Measurements from ENCODE around the gene NRAP. TPM values are rescaled to one million over a fixed set of nuclear protein-coding genes. Genes with fewer than 3 reads are reported as not detected.

Gene NRAP
- polyA plus RNA-seq, 6 donors from 2014 or later = not detected

GRCh38 chr10:113692271-113692670 is 28.4 kb upstream of the NRAP start:
- no peaks in the 10 kb centered on the region for H3K27me3 Mint-ChIP-seq
- ATAC-seq (ENCODE audit: low read depth in 2 of 2) (no peak), DNase-seq (no peak)
- H3K4me1 Mint-ChIP-seq = peaks cover 16 to 35% (median 29%) of the 10 kb centered on the region in 3 donors
- peak overlapping the region in 1 of 6 donors; percentile 2 for H3K27ac Mint-ChIP-seq
- peaks cover 50 to 75% of the 10 kb centered on the region in 2 donors for H3K36me3 Mint-ChIP-seq
- H3K4me3 Mint-ChIP-seq = no peak overlapping the region
- peaks cover 8 to 63% (median 43%) of the 10 kb centered on the region in 7 donors for H3K9me3 Mint-ChIP-seq

DNA sequence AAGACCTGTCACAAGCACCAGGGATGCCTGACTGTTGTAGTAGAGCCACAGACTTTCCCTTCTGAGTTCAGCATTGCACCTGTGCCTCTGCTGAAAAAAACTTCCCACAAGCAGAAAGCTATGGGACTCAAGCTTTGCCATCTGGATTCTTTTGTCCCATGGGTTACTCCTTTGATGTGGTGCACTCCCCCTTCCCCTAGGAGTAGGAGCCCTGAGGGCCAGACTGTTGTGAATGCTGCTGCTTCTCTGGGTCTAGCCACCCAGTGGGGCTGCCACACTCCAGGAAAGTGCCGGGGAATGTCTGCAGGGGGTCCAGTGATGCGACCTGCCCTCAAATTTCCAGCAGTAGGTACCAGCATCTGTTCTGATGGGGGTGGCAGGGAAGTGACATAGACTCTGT is 27.5 kb upstream of the NRAP start:
- H3K9me3 Mint-ChIP-seq = peaks cover 11 to 68% (median 49%) of the 10 kb centered on the region in 7 donors
- peaks cover 16 to 35% (median 29%) of the 10 kb centered on the region in 3 donors for H3K4me1 Mint-ChIP-seq
- no peak overlapping the region for H3K27ac Mint-ChIP-seq
- H3K36me3 Mint-ChIP-seq = peaks cover 51 to 80% of the 10 kb centered on the region in 2 donors
- H3K27me3 Mint-ChIP-seq = no peaks in the 10 kb centered on the region
- ATAC-seq (ENCODE audit: low read depth in 2 of 2) (no peak), DNase-seq (no peak)
- H3K4me3 Mint-ChIP-seq = no peak overlapping the region

GRCh38 chr10:113690749-113691148 is 26.9 kb upstream of the NRAP start:
- Mint-ChIP-seq H3K27me3 (no peaks in the 10 kb centered on the region), H3K4me3 (no peak overlapping the region), H3K36me3 (peaks cover 57 to 80% of the 10 kb centered on the region in 2 donors), H3K4me1 (peaks cover 22 to 38% (median 31%) of the 10 kb centered on the region in 3 donors), H3K9me3 (peaks cover 11 to 69% (median 51%) of the 10 kb centered on the region in 7 donors), H3K27ac (no peak overlapping the region)
- DNase-seq (no peak), ATAC-seq (ENCODE audit: low read depth in 2 of 2) (no peak)

GRCh38 chr10:113689574-113689973 is 25.7 kb upstream of the NRAP start:
- Mint-ChIP-seq H3K9me3 (peaks cover 11 to 78% (median 51%) of the 10 kb centered on the region in 7 donors), H3K4me1 (peaks cover 25 to 44% (median 34%) of the 10 kb centered on the region in 3 donors), H3K27ac (no peak overlapping the region), H3K4me3 (peak overlapping the region in 1 of 8 donors; percentile 38), H3K36me3 (peaks cover 67 to 78% of the 10 kb centered on the region in 2 donors), H3K27me3 (no peaks in the 10 kb centered on the region)
- DNase-seq (no peak), ATAC-seq (ENCODE audit: low read depth in 2 of 2) (no peak)

DNA sequence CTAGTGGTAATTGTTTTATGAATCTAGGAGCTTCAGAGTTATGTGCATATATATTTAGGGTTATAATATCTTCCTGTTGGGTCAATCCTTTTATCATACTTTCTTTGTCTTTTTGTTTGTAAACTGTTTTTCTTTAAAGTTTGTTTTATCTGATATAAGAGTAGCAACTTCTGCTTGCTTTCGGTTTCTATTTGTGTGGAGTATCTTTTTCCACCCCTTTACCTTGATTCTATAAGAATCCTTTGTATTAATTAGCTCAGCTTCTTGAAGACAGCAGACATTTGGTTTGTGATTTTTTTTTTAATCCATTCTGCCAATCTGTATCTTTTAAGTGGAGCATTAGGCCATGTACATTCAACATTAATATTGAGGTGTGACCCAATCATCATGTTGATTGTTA is 25.2 kb upstream of the NRAP start:
- H3K27me3 Mint-ChIP-seq = no peaks in the 10 kb centered on the region
- ATAC-seq (ENCODE audit: low read depth in 2 of 2) (no peak), DNase-seq (no peak)
- no peak overlapping the region for H3K27ac Mint-ChIP-seq
- H3K36me3 Mint-ChIP-seq = peaks cover 67 to 78% of the 10 kb centered on the region in 2 donors
- H3K9me3 Mint-ChIP-seq = peaks cover 11 to 82% (median 55%) of the 10 kb centered on the region in 7 donors
- H3K4me1 Mint-ChIP-seq = peaks cover 29 to 44% (median 34%) of the 10 kb centered on the region in 3 donors
- peak overlapping the region in 2 of 8 donors; percentile 38 to 45 for H3K4me3 Mint-ChIP-seq

DNA sequence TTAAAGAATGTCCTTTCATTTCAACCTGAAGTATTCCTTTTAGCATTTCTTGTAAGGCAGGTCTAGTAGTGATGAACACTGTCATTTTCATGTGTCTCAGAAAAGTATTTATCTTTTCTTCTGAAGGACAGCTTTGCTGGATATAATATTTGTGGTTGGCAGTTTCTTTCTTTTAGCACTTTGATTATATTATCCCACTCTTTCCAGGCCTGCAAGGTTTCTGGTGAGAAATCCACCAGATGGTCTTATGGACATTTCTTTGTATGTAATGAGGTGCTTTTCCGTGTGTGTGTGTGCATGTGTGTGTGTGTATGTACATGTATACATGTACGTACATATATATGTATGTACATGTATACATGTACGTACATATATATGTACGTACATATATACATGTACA is 23.2 kb upstream of the NRAP start:
- ATAC-seq (ENCODE audit: low read depth in 2 of 2) (no peak), DNase-seq (no peak)
- H3K27me3 Mint-ChIP-seq = no peaks in the 10 kb centered on the region
- H3K27ac Mint-ChIP-seq = no peak overlapping the region
- peaks cover 6 to 64% (median 42%) of the 10 kb centered on the region in 7 donors for H3K9me3 Mint-ChIP-seq
- H3K4me1 Mint-ChIP-seq = peaks cover 35 to 63% (median 47%) of the 10 kb centered on the region in 3 donors
- H3K4me3 Mint-ChIP-seq = no peak overlapping the region
- peaks cover 56 to 60% of the 10 kb centered on the region in 2 donors for H3K36me3 Mint-ChIP-seq

DNA sequence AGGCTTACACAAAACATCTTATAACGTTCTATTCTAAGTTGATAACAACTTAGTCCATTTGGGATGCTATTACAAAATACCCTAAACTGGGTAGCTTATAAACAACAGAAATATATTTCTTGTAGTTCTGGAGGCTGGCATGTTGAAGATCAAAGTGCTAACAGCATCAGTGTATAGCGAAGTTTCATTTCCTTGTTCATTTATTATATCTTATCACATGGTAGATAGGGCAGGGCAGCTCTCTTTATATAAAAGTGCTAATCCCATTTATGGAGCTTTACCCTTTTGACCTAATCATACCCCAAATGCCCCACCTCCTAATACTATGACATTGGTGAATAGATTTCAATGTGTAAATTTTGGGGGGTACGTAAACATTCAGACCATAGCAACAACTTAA is 22.2 kb upstream of the NRAP start:
- H3K4me1 Mint-ChIP-seq = peaks cover 43 to 70% (median 58%) of the 10 kb centered on the region in 3 donors
- no peak overlapping the region for H3K4me3 Mint-ChIP-seq
- DNase-seq (no peak), ATAC-seq (ENCODE audit: low read depth in 2 of 2) (no peak)
- H3K27me3 Mint-ChIP-seq = no peaks in the 10 kb centered on the region
- H3K27ac Mint-ChIP-seq = peak overlapping the region in 2 of 6 donors; percentile 3 to 35
- peaks cover 6 to 64% (median 42%) of the 10 kb centered on the region in 7 donors for H3K9me3 Mint-ChIP-seq
- H3K36me3 Mint-ChIP-seq = peaks cover 53 to 56% of the 10 kb centered on the region in 2 donors

DNA sequence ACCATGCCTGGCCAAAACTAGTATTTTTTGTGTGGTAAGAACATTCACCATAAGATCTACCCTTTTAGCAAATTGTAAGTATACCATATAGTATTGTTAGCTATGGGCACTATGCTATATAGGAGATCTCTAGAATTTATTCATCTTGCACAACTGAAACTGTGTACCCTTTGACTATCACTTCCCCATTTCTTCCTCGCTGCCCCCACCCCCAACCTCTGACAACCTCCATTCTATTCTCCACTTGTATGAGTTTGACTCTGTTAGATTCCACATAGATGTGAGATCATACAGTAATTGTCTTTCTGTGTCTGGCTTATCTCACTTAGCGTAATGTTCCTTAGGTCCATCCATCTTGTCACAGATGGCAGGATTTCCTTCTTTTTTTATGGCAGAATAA is 19.5 kb upstream of the NRAP start:
- Mint-ChIP-seq H3K4me1 (peaks cover 47 to 67% (median 67%) of the 10 kb centered on the region in 3 donors), H3K36me3 (peaks cover 28 to 32% of the 10 kb centered on the region in 2 donors), H3K4me3 (peak overlapping the region in 1 of 8 donors; percentile 30), H3K27ac (peak overlapping the region in 2 of 6 donors; percentile 10 to 80), H3K27me3 (no peaks in the 10 kb centered on the region), H3K9me3 (peaks cover 6 to 39% (median 28%) of the 10 kb centered on the region in 7 donors)
- ATAC-seq (ENCODE audit: low read depth in 2 of 2) (no peak), DNase-seq (no peak)

- peaks cover 0 to 25% (median 16%) of the 10 kb centered on the region in 7 donors for H3K9me3 Mint-ChIP-seq
- H3K4me1 Mint-ChIP-seq = peaks cover 43 to 64% (median 61%) of the 10 kb centered on the region in 3 donors
- peak overlapping the region; percentile 35 to 96 (median 94) for H3K27ac Mint-ChIP-seq
- ATAC-seq (ENCODE audit: low read depth in 2 of 2) (peak in 1 of 2 donors; percentile 8), DNase-seq (no peak)
- H3K27me3 Mint-ChIP-seq = no peaks in the 10 kb centered on the region
- peak overlapping the region in 6 of 8 donors; percentile 79 to 98 (median 98) for H3K4me3 Mint-ChIP-seq
- peaks cover 14 to 29% of the 10 kb centered on the region in 2 donors for H3K36me3 Mint-ChIP-seq
These were observed 18.0 kb upstream of the NRAP start for GRCh38 chr10:113681533-113682470.

GRCh38 chr10:113680190-113681111 is 16.6 kb upstream of the NRAP start:
- peaks cover 37 to 56% (median 55%) of the 10 kb centered on the region in 3 donors for H3K4me1 Mint-ChIP-seq
- peak overlapping the region; percentile 81 to 96 (median 95) for H3K27ac Mint-ChIP-seq
- H3K4me3 Mint-ChIP-seq = peak overlapping the region; percentile 79 to 98 (median 97)
- peak; percentile 48 to 51 for ATAC-seq (ENCODE audit: low read depth in 2 of 2)
- H3K36me3 Mint-ChIP-seq = peaks cover 14 to 19% of the 10 kb centered on the region in 2 donors
- peak; percentile 49 for DNase-seq
- H3K9me3 Mint-ChIP-seq = peaks cover 0 to 15% (median 10%) of the 10 kb centered on the region in 7 donors
- no peaks in the 10 kb centered on the region for H3K27me3 Mint-ChIP-seq

DNA sequence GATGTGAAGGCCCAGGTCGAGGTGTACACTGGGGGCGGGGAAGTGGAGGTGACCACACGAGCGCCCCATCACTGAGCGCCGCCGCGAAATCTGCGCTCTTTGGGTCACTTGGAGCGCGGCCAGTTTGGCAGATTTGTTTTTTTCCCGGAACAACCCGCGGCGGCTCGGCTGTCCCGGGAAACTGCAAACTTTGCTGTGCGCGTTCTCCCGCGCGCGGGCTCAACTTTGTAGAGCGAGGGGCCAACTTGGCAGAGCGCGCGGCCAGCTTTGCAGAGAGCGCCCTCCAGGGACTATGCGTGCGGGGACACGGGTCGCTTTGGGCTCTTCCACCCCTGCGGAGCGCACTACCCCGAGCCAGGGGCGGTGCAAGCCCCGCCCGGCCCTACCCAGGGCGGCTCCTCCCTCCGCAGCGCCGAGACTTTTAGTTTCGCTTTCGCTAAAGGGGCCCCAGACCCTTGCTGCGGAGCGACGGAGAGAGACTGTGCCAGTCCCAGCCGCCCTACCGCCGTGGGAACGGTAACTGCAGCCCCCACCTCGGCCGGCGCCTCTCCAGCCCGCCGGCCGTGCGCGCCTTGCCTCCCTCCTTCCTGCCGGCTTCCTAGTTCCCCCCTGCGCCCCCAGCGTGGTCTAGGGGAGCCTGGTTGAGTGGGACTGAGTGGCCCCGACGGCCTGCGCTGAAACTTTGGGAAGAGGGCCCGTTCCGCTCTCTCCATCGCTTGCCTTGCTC is 15.8 kb upstream of the NRAP start, which contains the start of gene CASP7:
Gene CASP7, plus strand, starts transcription at position 450 of the 727 bp plus-strand sequence. CDS start 17,582 bp downstream, outside the sequence.
- H3K27me3 Mint-ChIP-seq = no peaks in the 10 kb centered on the region
- peaks cover 7 to 11% of the 10 kb centered on the region in 2 donors for H3K36me3 Mint-ChIP-seq
- peaks cover 0 to 12% (median 4%) of the 10 kb centered on the region in 7 donors for H3K9me3 Mint-ChIP-seq
- peaks cover 34 to 56% (median 49%) of the 10 kb centered on the region in 3 donors for H3K4me1 Mint-ChIP-seq
- ATAC-seq (ENCODE audit: low read depth in 2 of 2) = peak; percentile 82 to 83
- peak within 1 kb of the TSS; percentile 81 to 96 (median 95) for H3K27ac Mint-ChIP-seq
- peak within 1 kb of the TSS; percentile 79 to 98 (median 97) for H3K4me3 Mint-ChIP-seq
- DNase-seq = peak; percentile 74

DNA sequence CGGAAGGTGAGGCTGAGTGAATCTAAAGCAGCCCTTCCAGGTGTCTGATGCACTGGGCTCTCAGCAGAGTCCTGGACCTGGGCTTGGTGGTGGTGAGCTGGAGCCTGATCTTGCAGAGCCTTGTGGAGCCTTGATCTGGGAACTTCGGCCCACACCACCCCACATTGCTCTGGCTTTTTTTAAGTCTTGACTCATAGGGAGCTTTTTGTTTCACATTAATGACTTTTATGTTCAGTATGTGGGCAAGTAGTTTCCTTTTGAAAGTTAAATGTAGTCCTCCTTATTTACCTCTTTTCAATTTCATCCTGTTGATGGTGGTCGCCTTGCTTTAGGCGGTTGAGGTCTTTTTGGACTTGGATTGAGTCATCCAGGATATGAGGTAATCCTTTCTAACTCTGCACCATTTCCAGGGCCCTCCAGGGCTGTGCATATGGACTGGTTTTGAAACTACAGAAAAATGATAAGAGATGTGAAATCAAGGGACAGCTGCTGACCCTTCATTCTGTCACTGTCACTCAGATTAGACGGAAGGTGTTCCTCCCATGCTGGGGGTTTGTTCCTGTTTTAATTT is 2.9 kb upstream of the NRAP start:
- DNase-seq = no peak
- Mint-ChIP-seq H3K9me3 (peaks cover 0 to 22% (median 14%) of the 10 kb centered on the region in 7 donors), H3K27me3 (peaks cover 27 to 46% (median 40%) of the 10 kb centered on the region in 3 donors), H3K4me3 (no peak overlapping the region), H3K4me1 (no peaks in the 10 kb centered on the region), H3K27ac (peak overlapping the region in 1 of 6 donors; percentile 4), H3K36me3 (peaks cover 0 to 14% of the 10 kb centered on the region in 2 donors)
- no peak for ATAC-seq (ENCODE audit: low read depth in 2 of 2)
